Thoracic aorta endothelial cell (primary cell): ENCODE data around the gene ALG11. TPM values are rescaled to one million over a fixed set of nuclear protein-coding genes. Genes with fewer than 3 reads are reported as not detected.

Source experiments
- total RNA-seq: library from RNA; depleted of rRNA; stranded (reverse); fragments of >200 nt; gene quantifications from 2 replicates; pipeline ENCODE4 v1.2.3, GENCODE V29; 2012

Gene ALG11
- total RNA-seq: 25.4 and 30.9 TPM in 2 replicates

DNA sequence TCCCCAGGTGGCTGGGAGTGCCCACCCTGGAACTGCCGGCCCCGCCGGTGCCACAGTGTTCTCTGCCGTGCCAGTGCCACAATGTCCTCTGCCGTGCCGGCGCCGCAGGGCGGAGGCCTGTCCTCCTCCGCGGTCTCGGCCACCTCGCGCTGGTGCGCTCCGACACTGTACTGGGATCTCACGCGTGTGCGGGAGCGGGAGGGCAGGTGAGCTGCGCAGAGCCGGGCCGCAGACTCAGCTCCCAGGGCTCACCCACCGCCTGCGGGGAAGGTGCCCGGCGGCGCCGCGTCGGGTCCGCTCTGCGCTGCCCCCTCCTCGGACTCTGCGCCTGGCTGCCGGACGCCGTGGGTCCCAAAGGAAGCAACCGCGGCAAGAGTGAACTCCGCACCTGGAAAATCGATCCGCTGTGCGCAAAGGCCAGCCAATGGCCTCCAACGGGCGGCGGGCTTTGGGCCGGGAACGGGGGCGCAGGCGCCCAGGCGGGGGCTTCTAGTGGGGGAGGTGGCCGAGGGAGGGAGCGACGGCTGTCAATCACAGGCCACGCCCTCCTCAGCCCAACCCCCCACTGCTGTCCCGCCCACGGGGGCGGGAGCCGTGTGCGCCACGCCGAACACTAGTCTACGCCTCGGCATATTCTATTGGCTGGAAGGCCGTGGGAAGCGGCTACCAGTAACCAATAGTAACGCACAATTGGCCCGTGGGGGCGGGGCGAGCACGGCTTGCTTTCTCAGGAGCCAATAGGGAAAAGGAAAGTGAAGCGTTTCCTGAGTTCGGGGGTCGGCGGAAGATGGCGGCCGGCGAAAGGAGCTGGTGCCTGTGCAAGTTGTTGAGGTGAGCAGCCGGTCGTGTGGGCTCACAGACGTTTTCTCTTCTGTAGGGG, at the start of gene ALG11:
ALG11 (plus strand) TSS at position 767 of the 880 bp plus-strand sequence; CDS start at position 788, 21 bp downstream.

GRCh38 chr13:52010890-52011631, 1.1 kb upstream of the ALG11 start, which contains the start of gene ATP7B:
Gene ATP7B, minus strand, starts transcription at chr13:52011450. Its CDS starts 113 bp downstream, at chr13:52011337.

GRCh38 chr13:52024481-52024880, 12.3 kb downstream of the ALG11 start, which contains the start of gene UTP14C:
Gene UTP14C, plus strand, starts transcription at chr13:52024691. Its CDS starts 4,114 bp downstream, at chr13:52028805.

Other genes with a start within 250 kb of the ALG11 start
- gene DHRS12, start 208.2 kb upstream of the ALG11 start, total RNA-seq: 3.1 and 3.6 TPM in 2 replicates
- gene TMEM272, start 167.2 kb upstream of the ALG11 start, total RNA-seq: not detected in 2 replicates
- not detected in 2 replicates for gene CCDC70, start 150.4 kb upstream of the ALG11 start, total RNA-seq
- gene ATP7B, start 948 bp upstream of the ALG11 start, total RNA-seq: 4.8 and 5.6 TPM in 2 replicates
- 15.2 and 16.3 TPM in 2 replicates for gene UTP14C, start 12.3 kb downstream of the ALG11 start, total RNA-seq
- under 0.01 and 0.07 TPM in 2 replicates for gene NEK5, start 116.7 kb downstream of the ALG11 start, total RNA-seq
- 13.8 and 13.9 TPM in 2 replicates for gene NEK3, start 147.2 kb downstream of the ALG11 start, total RNA-seq